Spleen (tissue), 13 donors: Measurements from ENCODE around the gene STAT1. TPM values are rescaled to one million over a fixed set of nuclear protein-coding genes. Genes with fewer than 3 reads are reported as not detected.

ENCODE experiments used
- DNase-seq: peaks from one replicate; pipeline ENCODE4 v3.0.0-alpha.2; 2020
- H3K27ac ChIP-seq, 8 donors: fragments of 200-600 bp; sonication (generic) in 7 of 8; 1 replicate in 4 of 8; 2 replicates in 4 of 8; pipeline versions ENCODE4 v1.5.0 to v1.8.0; 2016 to 2021; ENCODE audit warnings: inconsistent platforms in 4 of 8, mild to moderate bottlenecking in 4 of 8, moderate library complexity in 1 of 8
- H3K27me3 ChIP-seq, 7 donors: fragments of 200-600 bp; sonication (generic) in 6 of 7; replicated peaks in 1 of 7; 1 replicate in 4 of 7; 2 replicates in 3 of 7; pipeline versions ENCODE4 v1.5.0 to v1.8.0; 2016 to 2021; ENCODE audit warnings: inconsistent platforms in 3 of 7, mild to moderate bottlenecking in 1 of 7
- H3K36me3 ChIP-seq, 6 donors: fragments of 200-600 bp; sonication (generic) in 5 of 6; 1 replicate in 4 of 6; 2 replicates in 2 of 6; pipeline versions ENCODE4 v1.5.0 to v1.8.0; 2016 to 2021; ENCODE audit warnings: inconsistent platforms in 2 of 6
- H3K4me1 ChIP-seq, 6 donors: fragments of 200-600 bp; sonication (generic) in 5 of 6; 1 replicate in 3 of 6; 2 replicates in 3 of 6; pipeline versions ENCODE4 v1.5.0 to v1.8.0; 2016 to 2021; ENCODE audit warnings: inconsistent platforms in 3 of 6
- H3K4me3 ChIP-seq, 8 donors: fragments of 200-600 bp; sonication (generic) in 7 of 8; 1 replicate in 4 of 8; 2 replicates in 4 of 8; pipeline versions ENCODE4 v1.5.0 to v1.8.0; 2016 to 2021; ENCODE audit warnings: inconsistent platforms in 4 of 8, mild to moderate bottlenecking in 4 of 8, moderate library complexity in 2 of 8
- H3K9me3 ChIP-seq, 8 donors: fragments of 200-600 bp; sonication (generic) in 7 of 8; 1 replicate in 4 of 8; 2 replicates in 4 of 8; pipeline versions ENCODE4 v1.5.0 to v1.8.0; 2016 to 2021; ENCODE audit warnings: inconsistent platforms in 4 of 8
- POLR2A ChIP-seq, 3 donors: fragments of 450-650 bp; IDR thresholded peaks; one replicate each; pipeline ENCODE4 v1.5.1; 2017; ENCODE audit warnings: antibody characterized with exemption in 3 of 3, mild to moderate bottlenecking in 1 of 3
- POLR2AphosphoS5 ChIP-seq, 3 donors: sonication (generic); formaldehyde crosslinking; IDR thresholded peaks; one replicate each; pipeline ENCODE4 v1.5.1; 2017; ENCODE audit warnings: antibody characterized with exemption in 3 of 3
- WGBS, 5 donors: extraction: QIAGEN DNeasy Blood & Tissue Kit in 3 of 5; methylation state at CpG; one replicate each; pipeline versions ENCODE4 v1.1.5 to v1.1.7; 2013 to 2018; 5-methylcytosine and 5-hydroxymethylcytosine counted together
- intact Hi-C: fragments of 100-400 bp; cut with DNase I; formaldehyde crosslinking; loops from one replicate; pipeline ENCODE4 v1.15.0; 2023; ENCODE audit warnings: low total_unique reads
- long read RNA-seq, 2 donors: transcript quantifications; one replicate each; lab custom pipeline, GENCODE V29; 2026
- polyA plus RNA-seq, 3 donors: library from polyadenylated mRNA; stranded (reverse); fragments of 200-250 nt; gene quantifications; one replicate each; pipeline ENCODE4 v1.2.1, GENCODE V29; 2013
- total RNA-seq, 7 donors: library from RNA; depleted of rRNA in 3 of 7; stranded (reverse); fragments of >200 nt in 3 of 7; fragmentation: NEBNext Ultra II Directional in 4 of 7; extraction: Animal tissue kit (Norgen Biotek cat#: 25700) in 4 of 7; gene quantifications; one replicate each; pipeline versions ENCODE4 v1.1.0 to v1.2.1, GENCODE V29; 2016 to 2021
- TF ChIP-seq, protein P1 (sequence below), 11 experiments: fragments of 200-600 bp in 7 of 11; fragments of 450-650 bp in 4 of 11; sonication (generic) in 4 of 11; IDR thresholded peaks in 8 of 11; conservative IDR thresholded peaks in 3 of 11; 1 replicate in 7 of 11; 2 replicates in 4 of 11; pipeline versions ENCODE4 v1.4.0 to v1.8.0; 2016 to 2021; ENCODE audit warnings: antibody characterized with exemption in 11 of 11, inconsistent platforms in 4 of 11, mild to moderate bottlenecking in 1 of 11
- donor health status: healthy with polysubstance abuse.
- donor health status: DM: no; HTN: no; CAD: no; lungs with moderate emphysema.
- donor health status: DM: no; HTN: no; CAD: no.
- donor health status: Bipolar disorder and iron deficiency.
- donor health status: healthy.
- donor health status: DM: no; HTN: no; CAD: no.
- donor health status: DM: yes; HTN: yes; CAD: no.

The STAT1 gene
- total RNA-seq (100 to 1,000 TPM in 6 of 7 donors, 10 to 100 TPM in 1; 98.0 to 246 (median 171) TPM), polyA plus RNA-seq (10 to 100 TPM; 19.5 to 61.4 (median 25.6) TPM)
- long read RNA-seq, donor 1, full-length matches to known transcripts, result 12 of 26 reads
- long read RNA-seq, donor 1, partial matches to known transcripts, result 14 of 26 reads
- long read RNA-seq, donor 1, other reads (novel, unspliced or antisense), result 0 of 26 reads
- long read RNA-seq, donor 2, full-length matches to known transcripts, result 5 of 5 reads
- long read RNA-seq, donor 2, partial matches to known transcripts, result 0 of 5 reads
- long read RNA-seq, donor 2, other reads (novel, unspliced or antisense), result 0 of 5 reads

DNA sequence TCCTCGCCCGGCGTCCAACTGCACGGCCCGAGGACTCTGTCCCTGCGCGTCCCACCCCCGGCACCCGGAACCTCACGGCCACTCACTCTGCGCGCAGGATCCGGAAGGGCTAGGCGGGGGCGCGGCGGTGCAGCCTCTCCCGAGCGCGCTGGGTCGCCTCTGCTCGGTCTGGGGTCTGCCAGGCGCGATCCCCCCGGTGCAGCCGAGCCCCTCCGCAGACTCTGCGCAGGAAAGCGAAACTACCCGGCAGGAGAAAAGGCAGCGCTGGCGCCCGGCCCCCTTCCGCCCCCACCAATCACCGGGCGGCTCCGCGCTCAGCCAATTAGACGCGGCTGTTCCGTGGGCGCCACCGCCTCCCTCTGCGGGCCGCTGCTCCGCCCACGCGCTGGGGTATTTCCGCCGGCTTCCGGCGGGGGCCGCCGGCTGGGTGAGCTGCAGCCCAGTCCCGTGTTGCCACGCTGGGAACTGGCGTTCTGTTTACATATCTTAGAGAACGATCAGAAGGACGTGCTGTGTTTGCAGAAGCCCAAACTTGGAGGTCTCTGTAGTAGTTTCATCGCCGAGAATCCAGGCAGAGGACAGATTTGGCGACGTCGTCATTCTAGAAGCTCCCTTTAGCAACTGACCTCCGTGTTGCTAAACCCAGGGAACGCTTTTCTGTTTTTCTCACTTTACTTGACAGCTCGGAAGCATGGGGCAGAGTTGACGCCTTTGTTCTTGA is at the start of gene STAT1:
Gene STAT1, minus strand, starts transcription at position 240 of the 721 bp plus-strand sequence. CDS start 4,168 bp downstream, outside the sequence.
- WGBS, 5 donors, result 0 to 1% (median 0%) methylated on average over 20 to 68 of the region's 68 CpGs
- H3K27ac ChIP-seq, result peak within 1 kb of the TSS; percentile 86 to 97 (median 95)
- intact Hi-C loops, result no loop called here
- H3K4me1 ChIP-seq, result peaks cover 42 to 78% (median 64%) of the 10 kb centered on the region in 6 donors
- DNase-seq, result peak; percentile 97
- no peaks in the 10 kb centered on the region for H3K9me3 ChIP-seq
- H3K27me3 ChIP-seq, result no peaks in the 10 kb centered on the region
- H3K36me3 ChIP-seq, result peaks cover 0 to 39% (median 12%) of the 10 kb centered on the region in 6 donors
- H3K4me3 ChIP-seq, result peak within 1 kb of the TSS; percentile 88 to 99 (median 94)
- TF ChIP-seq, protein P1, sequence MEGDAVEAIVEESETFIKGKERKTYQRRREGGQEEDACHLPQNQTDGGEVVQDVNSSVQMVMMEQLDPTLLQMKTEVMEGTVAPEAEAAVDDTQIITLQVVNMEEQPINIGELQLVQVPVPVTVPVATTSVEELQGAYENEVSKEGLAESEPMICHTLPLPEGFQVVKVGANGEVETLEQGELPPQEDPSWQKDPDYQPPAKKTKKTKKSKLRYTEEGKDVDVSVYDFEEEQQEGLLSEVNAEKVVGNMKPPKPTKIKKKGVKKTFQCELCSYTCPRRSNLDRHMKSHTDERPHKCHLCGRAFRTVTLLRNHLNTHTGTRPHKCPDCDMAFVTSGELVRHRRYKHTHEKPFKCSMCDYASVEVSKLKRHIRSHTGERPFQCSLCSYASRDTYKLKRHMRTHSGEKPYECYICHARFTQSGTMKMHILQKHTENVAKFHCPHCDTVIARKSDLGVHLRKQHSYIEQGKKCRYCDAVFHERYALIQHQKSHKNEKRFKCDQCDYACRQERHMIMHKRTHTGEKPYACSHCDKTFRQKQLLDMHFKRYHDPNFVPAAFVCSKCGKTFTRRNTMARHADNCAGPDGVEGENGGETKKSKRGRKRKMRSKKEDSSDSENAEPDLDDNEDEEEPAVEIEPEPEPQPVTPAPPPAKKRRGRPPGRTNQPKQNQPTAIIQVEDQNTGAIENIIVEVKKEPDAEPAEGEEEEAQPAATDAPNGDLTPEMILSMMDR (IDR thresholded peaks at IDR 0.05 in 8 of 11, conservative IDR thresholded peaks at IDR 0.05 in 3 of 11), result peak in 3 of 11 experiments; percentile 25 to 52 (median 48)
- peak; percentile 95 to 99 (median 99) for TF ChIP-seq POLR2AphosphoS5 (IDR thresholded peaks at IDR 0.05)
- peak; percentile 67 to 95 (median 90) for TF ChIP-seq POLR2A (IDR thresholded peaks at IDR 0.05)

DNA sequence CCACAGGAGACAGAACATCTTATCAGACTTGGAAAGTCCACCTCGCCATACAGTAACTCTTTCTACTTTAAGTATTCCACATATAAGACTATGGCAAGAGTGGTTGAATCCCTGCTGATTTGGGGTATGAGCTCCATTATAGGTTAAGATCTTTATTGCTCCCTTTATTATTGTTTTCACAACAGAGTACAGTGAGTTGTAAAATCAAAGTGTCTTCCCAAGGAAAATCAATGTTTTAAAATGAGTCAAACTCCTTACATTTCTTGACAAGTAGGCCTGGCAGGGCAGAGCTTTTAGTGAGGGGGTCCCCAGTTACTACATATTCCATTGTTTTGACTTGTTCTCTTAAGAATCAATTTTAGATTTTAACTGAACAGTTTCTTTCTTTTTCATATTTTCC is 49.6 kb upstream of the STAT1 start:
- peaks cover 0 to 4% (median 0%) of the 10 kb centered on the region in 6 donors for H3K36me3 ChIP-seq
- H3K27me3 ChIP-seq, result no peaks in the 10 kb centered on the region
- intact Hi-C loops, result no loop called here
- WGBS, 5 donors, result 79 to 100% (median 90%) methylated on average over 1 of the region's 1 CpG
- no peak for TF ChIP-seq POLR2A (IDR thresholded peaks at IDR 0.05)
- TF ChIP-seq, protein P1 (IDR thresholded peaks at IDR 0.05 in 8 of 11, conservative IDR thresholded peaks at IDR 0.05 in 3 of 11), result no peak
- TF ChIP-seq POLR2AphosphoS5 (IDR thresholded peaks at IDR 0.05), result no peak
- H3K4me3 ChIP-seq, result no peak overlapping the region
- peak overlapping the region in 4 of 8 donors; percentile 9 to 59 (median 18) for H3K27ac ChIP-seq
- DNase-seq, result no peak
- H3K9me3 ChIP-seq, result no peaks in the 10 kb centered on the region
- peaks cover 0 to 50% (median 14%) of the 10 kb centered on the region in 6 donors for H3K4me1 ChIP-seq

DNA sequence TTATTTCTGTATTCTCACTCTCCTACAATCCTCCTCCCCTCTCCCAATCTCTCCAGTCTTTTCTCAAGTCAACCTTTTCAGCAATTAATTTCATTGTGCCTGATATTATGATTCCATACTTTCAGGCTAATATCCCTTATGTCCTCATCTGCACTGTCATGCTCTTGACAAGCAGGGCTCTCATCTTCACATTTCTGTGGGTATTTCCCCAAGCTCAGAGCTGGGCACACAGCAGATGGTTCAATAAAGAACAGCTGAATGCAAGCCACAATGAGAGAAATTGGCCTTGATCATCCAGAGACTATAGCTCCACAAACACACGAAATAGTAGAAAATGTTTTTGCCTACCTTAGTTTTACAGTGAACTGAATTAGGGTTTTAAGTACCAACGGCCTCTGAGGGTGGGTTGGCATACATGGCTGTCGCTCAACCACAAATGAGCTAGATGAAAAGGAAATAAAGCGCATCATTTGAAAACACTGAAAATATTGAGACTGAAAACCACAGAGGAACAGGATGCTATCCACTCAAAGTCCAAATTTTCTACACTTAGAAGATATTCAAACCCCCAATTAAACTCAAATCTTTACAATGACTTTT is 47.5 kb upstream of the STAT1 start:
- DNase-seq, result no peak
- 45 to 72% (median 62%) methylated on average over 4 of the region's 4 CpGs for WGBS, 5 donors

More for the DNA sequence above, 47.5 kb upstream of the STAT1 start:
- no peak for TF ChIP-seq POLR2AphosphoS5 (IDR thresholded peaks at IDR 0.05)
- no peak for TF ChIP-seq POLR2A (IDR thresholded peaks at IDR 0.05)
- TF ChIP-seq, protein P1 (IDR thresholded peaks at IDR 0.05 in 8 of 11, conservative IDR thresholded peaks at IDR 0.05 in 3 of 11), result no peak
- peaks cover 0 to 4% (median 0%) of the 10 kb centered on the region in 6 donors for H3K36me3 ChIP-seq
- no peaks in the 10 kb centered on the region for H3K9me3 ChIP-seq
- H3K4me1 ChIP-seq, result peaks cover 0 to 58% (median 17%) of the 10 kb centered on the region in 6 donors
- H3K27ac ChIP-seq, result peak overlapping the region in 5 of 8 donors; percentile 3 to 75 (median 44)
- intact Hi-C loops, result no loop called here
- no peak overlapping the region for H3K4me3 ChIP-seq
- H3K27me3 ChIP-seq, result no peaks in the 10 kb centered on the region
